ENCODE measurements around the gene AEBP2. TPM values are rescaled to one million over a fixed set of nuclear protein-coding genes. Genes with fewer than 3 reads are reported as not detected.
A peak's percentile ranks its signal among the peaks of the same experiment; 100 is the strongest.

The AEBP2 gene
- polyA plus RNA-seq, 1 donor, result 32.9 TPM

DNA sequence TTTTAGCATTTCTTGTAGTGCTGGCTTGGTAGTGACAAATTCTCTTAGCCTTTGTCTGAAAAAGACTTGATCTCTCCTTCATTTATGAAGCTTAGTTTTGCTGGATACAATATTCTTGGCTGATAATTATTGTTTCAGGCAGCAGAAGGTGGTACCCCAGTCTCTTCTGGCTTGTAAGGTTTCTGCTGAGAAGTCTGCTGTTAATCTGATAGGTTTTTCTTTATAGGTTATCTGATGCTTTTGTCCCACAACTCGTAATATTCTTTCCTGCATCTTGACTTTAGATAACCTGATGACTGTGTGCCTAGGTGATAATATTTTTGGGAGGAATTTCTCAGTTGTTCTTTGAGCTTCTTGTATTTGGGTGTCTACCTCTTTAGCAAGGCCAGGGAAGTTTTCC, 41.2 kb downstream of the AEBP2 start:
- no peaks in the 10 kb centered on the region for H3K27me3 ChIP-seq (ENCODE audit: control insufficient read depth, insufficient read depth, low read length)
- H3K4me3 ChIP-seq (ENCODE audit: low read length), result no peak overlapping the region
- DNase-seq, result no peak
- no peak overlapping the region for H3K27ac ChIP-seq (ENCODE audit: low read length)
- WGBS (ENCODE audit: insufficient coverage, low lambda C conversion rate), result no CpG with 5 or more reads among the region's 1 CpG
- peaks cover 34% of the 10 kb centered on the region for H3K36me3 ChIP-seq (ENCODE audit: control insufficient read depth, insufficient read depth, low read length)
- H3K4me1 ChIP-seq (ENCODE audit: control insufficient read depth, insufficient read depth, low read length), result no peaks in the 10 kb centered on the region
- peaks cover 9% of the 10 kb centered on the region for H3K9me3 ChIP-seq (ENCODE audit: control insufficient read depth, low read depth, low read length)

DNA sequence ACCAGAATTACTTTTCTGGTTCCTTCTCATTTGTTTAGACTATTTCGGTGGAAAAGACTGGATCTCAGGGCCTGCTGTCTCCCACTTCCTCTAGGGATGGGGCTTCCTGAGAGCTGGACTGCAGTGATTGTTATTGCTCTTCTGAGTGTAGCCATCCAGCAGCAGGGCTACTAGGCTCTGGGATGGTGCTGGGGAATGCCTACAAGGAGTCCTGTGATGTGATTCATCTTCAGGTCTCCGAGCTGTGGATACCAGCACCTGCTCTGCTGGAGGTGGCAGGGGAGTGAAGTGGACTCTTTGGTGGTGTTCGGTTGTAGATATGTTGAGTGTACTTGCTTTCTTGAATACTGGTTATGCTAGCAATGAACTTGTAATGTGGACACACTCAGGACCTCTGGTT, 42.7 kb downstream of the AEBP2 start:
- no peak for DNase-seq
- Histone ChIP-seq H3K36me3 (ENCODE audit: control insufficient read depth, insufficient read depth, low read length) (peaks cover 41% of the 10 kb centered on the region), H3K4me3 (ENCODE audit: low read length) (no peak overlapping the region), H3K27ac (ENCODE audit: low read length) (no peak overlapping the region), H3K27me3 (ENCODE audit: control insufficient read depth, insufficient read depth, low read length) (no peaks in the 10 kb centered on the region), H3K4me1 (ENCODE audit: control insufficient read depth, insufficient read depth, low read length) (no peaks in the 10 kb centered on the region), H3K9me3 (ENCODE audit: control insufficient read depth, low read depth, low read length) (peaks cover 9% of the 10 kb centered on the region)
- WGBS (ENCODE audit: insufficient coverage, low lambda C conversion rate), result no CpG with 5 or more reads among the region's 3 CpGs

DNA sequence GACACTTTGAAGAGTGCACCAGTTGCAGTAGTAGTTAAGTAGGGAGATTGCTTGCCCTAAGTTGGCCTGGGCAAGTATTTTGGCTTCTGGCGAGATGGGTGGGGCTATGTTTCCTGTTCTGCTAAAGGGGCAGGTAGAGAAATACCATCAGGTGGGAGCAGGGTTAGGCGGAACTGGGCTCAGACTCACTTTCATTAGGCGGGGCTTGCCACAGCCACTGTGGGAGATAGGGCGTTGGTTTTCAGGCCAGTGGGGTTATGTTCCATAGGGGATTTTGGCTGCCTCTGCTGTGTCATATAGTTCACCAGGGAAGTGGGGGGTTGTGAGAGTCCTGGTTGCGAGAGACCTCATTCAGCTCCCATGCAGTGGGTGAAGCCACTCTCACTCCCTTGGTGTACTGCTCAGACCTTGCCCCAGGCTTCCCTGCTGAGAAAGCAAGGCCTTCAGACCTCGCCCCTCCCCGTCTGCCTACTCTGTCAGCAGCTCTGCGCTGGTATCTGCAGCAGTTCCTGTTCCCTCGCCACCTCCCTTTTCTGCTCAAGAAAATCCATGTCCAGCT, 43.3 kb downstream of the AEBP2 start:
- no CpG with 5 or more reads among the region's 9 CpGs for WGBS (ENCODE audit: insufficient coverage, low lambda C conversion rate)
- no peak overlapping the region for H3K4me3 ChIP-seq (ENCODE audit: low read length)
- H3K4me1 ChIP-seq (ENCODE audit: control insufficient read depth, insufficient read depth, low read length), result no peaks in the 10 kb centered on the region
- H3K9me3 ChIP-seq (ENCODE audit: control insufficient read depth, low read depth, low read length), result peaks cover 9% of the 10 kb centered on the region
- DNase-seq, result peak; percentile 3 to 21
- peaks cover 41% of the 10 kb centered on the region for H3K36me3 ChIP-seq (ENCODE audit: control insufficient read depth, insufficient read depth, low read length)
- H3K27me3 ChIP-seq (ENCODE audit: control insufficient read depth, insufficient read depth, low read length), result no peaks in the 10 kb centered on the region
- no peak overlapping the region for H3K27ac ChIP-seq (ENCODE audit: low read length)

GRCh38 chr12:19483727-19484126, 44.4 kb downstream of the AEBP2 start:
- no peak overlapping the region for H3K27ac ChIP-seq (ENCODE audit: low read length)
- H3K36me3 ChIP-seq (ENCODE audit: control insufficient read depth, insufficient read depth, low read length), result peaks cover 38% of the 10 kb centered on the region
- peaks cover 9% of the 10 kb centered on the region for H3K9me3 ChIP-seq (ENCODE audit: control insufficient read depth, low read depth, low read length)
- WGBS (ENCODE audit: insufficient coverage, low lambda C conversion rate), result no CpG with 5 or more reads among the region's 4 CpGs
- H3K4me1 ChIP-seq (ENCODE audit: control insufficient read depth, insufficient read depth, low read length), result no peaks in the 10 kb centered on the region
- no peak for DNase-seq
- H3K4me3 ChIP-seq (ENCODE audit: low read length), result no peak overlapping the region
- no peaks in the 10 kb centered on the region for H3K27me3 ChIP-seq (ENCODE audit: control insufficient read depth, insufficient read depth, low read length)

DNA sequence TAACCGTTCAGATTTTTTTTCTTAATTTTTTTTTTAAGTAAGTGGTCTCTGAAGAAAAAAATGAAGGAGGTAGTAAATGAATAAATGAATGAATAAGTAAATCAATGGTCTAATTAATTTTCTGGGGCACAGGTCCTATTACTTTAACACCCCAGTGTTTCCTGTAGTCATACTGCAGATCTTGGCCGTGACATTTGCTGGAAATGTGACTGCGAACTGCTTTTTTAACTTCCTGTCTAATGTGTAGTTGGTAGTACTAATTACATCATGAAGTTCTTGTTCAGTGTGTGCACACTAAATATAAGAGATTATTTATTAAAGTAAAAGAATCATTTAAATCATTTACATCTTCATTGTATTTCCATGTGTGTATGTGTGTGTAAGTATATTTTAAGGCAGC, 45.4 kb downstream of the AEBP2 start:
- H3K27ac ChIP-seq (ENCODE audit: low read length), result no peak overlapping the region
- 100% methylated on average over 1 of the region's 3 CpGs for WGBS (ENCODE audit: insufficient coverage, low lambda C conversion rate)
- no peak for DNase-seq

GRCh38 chr12:19485240-19485639, 45.9 kb downstream of the AEBP2 start:
- no peaks in the 10 kb centered on the region for H3K4me1 ChIP-seq (ENCODE audit: control insufficient read depth, insufficient read depth, low read length)
- H3K36me3 ChIP-seq (ENCODE audit: control insufficient read depth, insufficient read depth, low read length), result peaks cover 31% of the 10 kb centered on the region
- H3K9me3 ChIP-seq (ENCODE audit: control insufficient read depth, low read depth, low read length), result peaks cover 3% of the 10 kb centered on the region
- WGBS (ENCODE audit: insufficient coverage, low lambda C conversion rate), result 71% methylated on average over 1 of the region's 6 CpGs
- H3K27me3 ChIP-seq (ENCODE audit: control insufficient read depth, insufficient read depth, low read length), result no peaks in the 10 kb centered on the region
- no peak for DNase-seq
- H3K27ac ChIP-seq (ENCODE audit: low read length), result no peak overlapping the region
- H3K4me3 ChIP-seq (ENCODE audit: low read length), result no peak overlapping the region

More for the DNA sequence above, 45.4 kb downstream of the AEBP2 start:
- Histone ChIP-seq H3K27me3 (ENCODE audit: control insufficient read depth, insufficient read depth, low read length) (no peaks in the 10 kb centered on the region), H3K9me3 (ENCODE audit: control insufficient read depth, low read depth, low read length) (peaks cover 8% of the 10 kb centered on the region), H3K4me3 (ENCODE audit: low read length) (no peak overlapping the region), H3K36me3 (ENCODE audit: control insufficient read depth, insufficient read depth, low read length) (peaks cover 34% of the 10 kb centered on the region), H3K4me1 (ENCODE audit: control insufficient read depth, insufficient read depth, low read length) (no peaks in the 10 kb centered on the region)

DNA sequence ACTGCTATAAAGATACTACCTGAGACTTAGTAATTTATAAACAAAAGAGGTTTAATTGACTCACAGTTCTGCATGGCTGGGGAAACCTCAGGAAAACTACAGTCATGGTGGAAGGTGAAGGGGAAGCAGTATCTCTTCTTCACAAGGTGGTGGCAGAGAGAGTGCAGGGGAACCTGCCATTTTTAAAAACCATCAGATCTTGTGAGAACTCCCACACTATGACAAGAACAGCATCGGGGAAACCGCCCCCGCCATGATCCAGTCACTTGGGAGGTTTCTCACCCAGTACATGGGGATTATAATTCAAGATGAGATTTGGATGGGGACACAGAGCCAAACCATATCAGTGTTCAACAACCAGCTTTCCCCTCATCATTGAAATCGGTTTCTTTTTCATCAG, 49.9 kb downstream of the AEBP2 start:
- WGBS (ENCODE audit: insufficient coverage, low lambda C conversion rate), result no CpG with 5 or more reads among the region's 4 CpGs
- Histone ChIP-seq H3K4me3 (ENCODE audit: low read length) (no peak overlapping the region), H3K36me3 (ENCODE audit: control insufficient read depth, insufficient read depth, low read length) (peaks cover 23% of the 10 kb centered on the region), H3K27me3 (ENCODE audit: control insufficient read depth, insufficient read depth, low read length) (no peaks in the 10 kb centered on the region), H3K9me3 (ENCODE audit: control insufficient read depth, low read depth, low read length) (no peaks in the 10 kb centered on the region), H3K4me1 (ENCODE audit: control insufficient read depth, insufficient read depth, low read length) (no peaks in the 10 kb centered on the region), H3K27ac (ENCODE audit: low read length) (no peak overlapping the region)
- no peak for DNase-seq

DNA sequence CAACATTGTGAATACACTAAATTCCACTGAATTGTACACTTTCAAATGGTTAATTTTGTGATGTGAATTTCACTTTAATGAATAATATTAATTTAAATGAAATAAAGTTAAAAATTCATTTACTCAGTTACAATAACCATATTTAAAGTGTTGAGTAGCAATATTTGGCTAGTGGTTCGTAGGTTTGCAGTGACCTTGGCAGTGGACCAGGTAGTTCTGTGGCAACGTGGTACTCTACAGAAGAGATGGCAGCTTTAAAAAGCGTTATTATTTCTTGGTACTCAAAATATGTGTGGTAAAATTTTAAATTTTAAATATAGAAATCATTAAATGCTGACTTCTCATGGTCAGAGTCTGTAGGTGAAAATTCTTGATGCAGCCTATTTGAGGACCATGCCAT, 51.6 kb downstream of the AEBP2 start:
- no peak for DNase-seq
- no CpG with 5 or more reads among the region's 3 CpGs for WGBS (ENCODE audit: insufficient coverage, low lambda C conversion rate)
- H3K9me3 ChIP-seq (ENCODE audit: control insufficient read depth, low read depth, low read length), result no peaks in the 10 kb centered on the region
- no peak overlapping the region for H3K4me3 ChIP-seq (ENCODE audit: low read length)
- H3K27ac ChIP-seq (ENCODE audit: low read length), result no peak overlapping the region
- peaks cover 26% of the 10 kb centered on the region for H3K36me3 ChIP-seq (ENCODE audit: control insufficient read depth, insufficient read depth, low read length)
- no peaks in the 10 kb centered on the region for H3K27me3 ChIP-seq (ENCODE audit: control insufficient read depth, insufficient read depth, low read length)
- H3K4me1 ChIP-seq (ENCODE audit: control insufficient read depth, insufficient read depth, low read length), result no peaks in the 10 kb centered on the region

DNA sequence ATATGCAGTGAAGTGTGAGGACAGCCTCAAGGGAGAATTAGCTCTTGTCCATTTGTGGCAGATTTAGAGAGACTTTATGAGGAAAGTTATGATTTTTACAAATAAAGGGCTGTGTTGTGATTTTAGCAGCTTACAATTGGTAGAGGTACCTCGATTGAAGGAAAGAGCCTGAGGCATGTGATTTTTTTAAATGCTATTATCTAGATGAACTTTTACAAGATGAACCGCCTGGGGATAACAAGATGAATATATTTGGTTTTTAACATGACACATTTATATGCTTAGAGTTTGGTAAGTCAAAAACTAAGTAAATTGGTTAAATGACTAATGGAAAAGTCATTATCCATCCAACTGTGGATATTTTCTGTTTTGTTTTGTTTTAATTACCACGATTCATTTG, 52.6 kb downstream of the AEBP2 start:
- Histone ChIP-seq H3K4me1 (ENCODE audit: control insufficient read depth, insufficient read depth, low read length) (no peaks in the 10 kb centered on the region), H3K27me3 (ENCODE audit: control insufficient read depth, insufficient read depth, low read length) (no peaks in the 10 kb centered on the region), H3K27ac (ENCODE audit: low read length) (no peak overlapping the region), H3K9me3 (ENCODE audit: control insufficient read depth, low read depth, low read length) (no peaks in the 10 kb centered on the region), H3K36me3 (ENCODE audit: control insufficient read depth, insufficient read depth, low read length) (peaks cover 24% of the 10 kb centered on the region), H3K4me3 (ENCODE audit: low read length) (no peak overlapping the region)
- DNase-seq, result no peak
- WGBS (ENCODE audit: insufficient coverage, low lambda C conversion rate), result 100% methylated on average over 1 of the region's 3 CpGs

DNA sequence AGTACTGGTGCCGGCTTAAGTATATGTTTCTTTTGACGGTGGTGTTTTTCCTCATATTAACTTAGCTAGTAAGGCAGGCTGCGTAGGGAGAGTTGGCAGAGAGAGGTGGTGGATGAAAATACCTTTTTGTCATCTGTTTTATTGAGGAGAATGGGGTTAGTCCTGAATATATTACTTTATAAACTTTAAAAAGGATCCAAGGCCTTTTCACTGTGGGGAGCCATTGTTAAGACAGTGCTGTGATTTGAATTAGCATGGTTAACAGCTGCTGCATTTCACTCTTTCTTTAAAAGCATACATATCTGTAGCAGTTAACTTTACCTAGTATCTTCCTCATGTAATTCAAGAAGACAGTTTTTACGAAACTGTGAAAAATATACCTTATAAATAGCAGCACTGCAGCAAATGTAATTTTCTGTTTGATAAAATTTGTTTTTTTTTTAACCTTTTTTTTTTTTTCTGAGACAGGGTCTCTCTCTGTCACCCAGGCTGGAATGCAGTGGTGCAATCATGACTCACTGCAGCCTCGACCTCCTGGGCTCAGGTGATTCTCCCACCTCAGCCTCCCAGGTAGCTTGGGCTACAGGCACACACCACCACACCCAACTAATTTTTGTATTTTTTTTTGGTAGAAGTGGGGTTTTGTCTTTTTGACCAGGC, 57.1 kb downstream of the AEBP2 start:
- H3K27ac ChIP-seq (ENCODE audit: low read length), result no peak overlapping the region
- H3K36me3 ChIP-seq (ENCODE audit: control insufficient read depth, insufficient read depth, low read length), result peaks cover 36% of the 10 kb centered on the region
- DNase-seq, result no peak
- H3K9me3 ChIP-seq (ENCODE audit: control insufficient read depth, low read depth, low read length), result no peaks in the 10 kb centered on the region
- no peaks in the 10 kb centered on the region for H3K27me3 ChIP-seq (ENCODE audit: control insufficient read depth, insufficient read depth, low read length)
- H3K4me3 ChIP-seq (ENCODE audit: low read length), result no peak overlapping the region
- WGBS (ENCODE audit: insufficient coverage, low lambda C conversion rate), result 100% methylated on average over 3 of the region's 5 CpGs
- H3K4me1 ChIP-seq (ENCODE audit: control insufficient read depth, insufficient read depth, low read length), result no peaks in the 10 kb centered on the region

DNA sequence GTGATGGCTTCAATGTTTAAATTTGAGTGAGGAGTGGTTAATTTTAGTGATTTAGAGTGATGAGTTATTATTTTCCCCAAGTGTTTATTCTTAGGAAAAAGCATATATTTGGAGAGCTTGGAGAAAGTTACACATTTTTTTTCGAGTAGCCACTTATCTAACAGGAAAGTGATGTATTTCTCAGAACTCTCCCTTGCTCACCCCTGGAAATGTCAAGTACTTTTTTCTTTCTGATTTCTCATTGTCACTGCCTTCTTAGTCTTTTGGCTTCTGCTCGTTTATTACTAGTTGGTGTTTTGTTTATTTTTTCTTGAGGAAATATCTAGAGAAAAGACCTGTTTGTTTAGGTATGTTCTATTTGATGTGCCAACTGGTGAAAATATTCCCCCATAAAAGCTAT, 58.8 kb downstream of the AEBP2 start:
- WGBS (ENCODE audit: insufficient coverage, low lambda C conversion rate), result 60% methylated on average over 1 of the region's 2 CpGs
- Histone ChIP-seq H3K27ac (ENCODE audit: low read length) (no peak overlapping the region), H3K27me3 (ENCODE audit: control insufficient read depth, insufficient read depth, low read length) (no peaks in the 10 kb centered on the region), H3K36me3 (ENCODE audit: control insufficient read depth, insufficient read depth, low read length) (peaks cover 36% of the 10 kb centered on the region), H3K4me3 (ENCODE audit: low read length) (no peak overlapping the region), H3K9me3 (ENCODE audit: control insufficient read depth, low read depth, low read length) (no peaks in the 10 kb centered on the region), H3K4me1 (ENCODE audit: control insufficient read depth, insufficient read depth, low read length) (no peaks in the 10 kb centered on the region)
- no peak for DNase-seq

Data from large intestine (tissue), 3 donors.